ENCODE data around the gene ZBTB45. TPM values are rescaled to one million over a fixed set of nuclear protein-coding genes. Genes with fewer than 3 reads are reported as not detected.

Gene ZBTB45
- total RNA-seq, 1 donor from 2014 or later, result 2.2 TPM

- Mint-ChIP-seq H3K36me3 (no peaks in the 10 kb centered on the region), H3K9me3 (no peaks in the 10 kb centered on the region), H3K4me1 (peaks cover 8% of the 10 kb centered on the region), H3K27me3 (ENCODE audit: insufficient read depth, low read depth) (peaks cover 16% of the 10 kb centered on the region), H3K27ac (peak overlapping the region; percentile 72), H3K4me3 (peak overlapping the region; percentile 84)
- H4K20me1 ChIP-seq (ENCODE audit: low read depth), result no peaks in the 10 kb centered on the region
- peak overlapping the region; percentile 61 for H2AFZ ChIP-seq (replicated peaks)
- peak; percentile 92 for DNase-seq (ENCODE audit: low spot score)
- no peaks in the 10 kb centered on the region for H3K79me2 ChIP-seq (ENCODE audit: low read depth)
- H3K27me3 ChIP-seq, result peaks cover 42% of the 10 kb centered on the region
- peak overlapping the region; percentile 83 for H3K4me2 ChIP-seq
- peak overlapping the region; percentile 54 for H3K4me3 ChIP-seq
- no peaks in the 10 kb centered on the region for H3K36me3 ChIP-seq
- H3F3A ChIP-seq (ENCODE audit: low read depth), result peaks cover 21% of the 10 kb centered on the region
- TF ChIP-seq EZH2phosphoT487 (IDR thresholded peaks at IDR 0.05), result no peak
- TF ChIP-seq EZH2 (IDR thresholded peaks at IDR 0.05), result no peak
- TF ChIP-seq, protein P1, sequence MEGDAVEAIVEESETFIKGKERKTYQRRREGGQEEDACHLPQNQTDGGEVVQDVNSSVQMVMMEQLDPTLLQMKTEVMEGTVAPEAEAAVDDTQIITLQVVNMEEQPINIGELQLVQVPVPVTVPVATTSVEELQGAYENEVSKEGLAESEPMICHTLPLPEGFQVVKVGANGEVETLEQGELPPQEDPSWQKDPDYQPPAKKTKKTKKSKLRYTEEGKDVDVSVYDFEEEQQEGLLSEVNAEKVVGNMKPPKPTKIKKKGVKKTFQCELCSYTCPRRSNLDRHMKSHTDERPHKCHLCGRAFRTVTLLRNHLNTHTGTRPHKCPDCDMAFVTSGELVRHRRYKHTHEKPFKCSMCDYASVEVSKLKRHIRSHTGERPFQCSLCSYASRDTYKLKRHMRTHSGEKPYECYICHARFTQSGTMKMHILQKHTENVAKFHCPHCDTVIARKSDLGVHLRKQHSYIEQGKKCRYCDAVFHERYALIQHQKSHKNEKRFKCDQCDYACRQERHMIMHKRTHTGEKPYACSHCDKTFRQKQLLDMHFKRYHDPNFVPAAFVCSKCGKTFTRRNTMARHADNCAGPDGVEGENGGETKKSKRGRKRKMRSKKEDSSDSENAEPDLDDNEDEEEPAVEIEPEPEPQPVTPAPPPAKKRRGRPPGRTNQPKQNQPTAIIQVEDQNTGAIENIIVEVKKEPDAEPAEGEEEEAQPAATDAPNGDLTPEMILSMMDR (IDR thresholded peaks at IDR 0.05), result no peak
- H3K9me3 ChIP-seq (ENCODE audit: low read depth), result no peaks in the 10 kb centered on the region
- peak overlapping the region; percentile 73 for H3K27ac ChIP-seq
- no peak overlapping the region for H3K9ac ChIP-seq
- peaks cover 4% of the 10 kb centered on the region for H3K4me1 ChIP-seq
These were observed 18.9 kb upstream of the ZBTB45 start for GRCh38 chr19:58538257-58539168.

DNA sequence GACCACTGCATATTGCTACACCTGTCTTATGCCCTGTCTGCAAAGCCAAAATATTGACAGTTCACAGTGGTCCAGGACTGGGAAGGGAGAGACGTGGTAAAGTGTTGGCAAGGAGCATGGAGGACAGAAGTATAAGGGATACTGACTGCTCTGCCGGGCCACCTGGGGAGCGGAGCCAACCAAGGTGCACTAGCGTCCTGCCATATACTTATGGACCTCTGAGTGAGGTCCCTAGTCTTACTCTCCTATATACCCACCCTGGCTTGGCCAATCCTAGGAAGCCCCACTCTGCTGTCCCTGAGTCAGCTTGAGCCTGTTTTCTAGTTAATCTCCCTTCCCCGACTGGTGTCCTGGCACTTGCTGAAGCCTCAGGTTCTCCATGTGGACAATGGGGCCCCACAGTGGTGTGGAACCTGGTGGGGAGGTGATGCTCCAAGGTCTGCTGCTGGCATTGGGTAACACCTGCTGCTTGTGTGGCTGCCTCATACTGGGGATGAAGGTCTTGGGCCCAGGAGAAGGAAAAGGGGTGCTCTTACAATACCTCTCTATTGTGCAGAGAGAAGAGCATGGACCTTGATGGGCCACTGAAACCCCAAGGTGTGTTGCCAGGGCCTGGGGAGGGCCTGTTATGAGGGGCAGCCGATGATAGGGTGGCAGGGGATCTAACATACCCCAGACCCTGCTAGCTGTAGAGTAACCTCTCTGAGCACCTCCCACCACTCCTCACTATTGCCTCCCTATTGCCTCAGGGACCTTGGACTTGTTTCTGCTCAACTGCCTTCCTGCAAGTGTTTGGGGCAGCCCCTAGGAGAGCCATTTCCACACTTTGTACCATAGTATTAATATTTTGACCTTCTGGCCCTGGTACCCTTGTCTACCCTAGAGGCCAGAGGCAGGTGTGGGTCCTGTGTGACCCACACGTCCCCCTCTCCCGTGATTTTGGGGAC, 17.5 kb upstream of the ZBTB45 start:
- H2AFZ ChIP-seq (replicated peaks), result no peak overlapping the region
- Mint-ChIP-seq H3K4me1 (peaks cover 6% of the 10 kb centered on the region), H3K9me3 (no peaks in the 10 kb centered on the region), H3K27ac (peak overlapping the region; percentile 25), H3K36me3 (no peaks in the 10 kb centered on the region), H3K4me3 (peak overlapping the region; percentile 55), H3K27me3 (ENCODE audit: insufficient read depth, low read depth) (peaks cover 15% of the 10 kb centered on the region)
- no peaks in the 10 kb centered on the region for H3K79me2 ChIP-seq (ENCODE audit: low read depth)
- H4K20me1 ChIP-seq (ENCODE audit: low read depth), result no peaks in the 10 kb centered on the region
- H3F3A ChIP-seq (ENCODE audit: low read depth), result peaks cover 15% of the 10 kb centered on the region
- H3K36me3 ChIP-seq, result no peaks in the 10 kb centered on the region
- no peaks in the 10 kb centered on the region for H3K9me3 ChIP-seq (ENCODE audit: low read depth)
- H3K4me3 ChIP-seq, result peak overlapping the region; percentile 54
- peak overlapping the region; percentile 83 for H3K4me2 ChIP-seq
- no peak overlapping the region for H3K9ac ChIP-seq
- H3K27me3 ChIP-seq, result peaks cover 32% of the 10 kb centered on the region
- DNase-seq (ENCODE audit: low spot score), result no peak
- H3K27ac ChIP-seq, result no peak overlapping the region
- peaks cover 4% of the 10 kb centered on the region for H3K4me1 ChIP-seq
- TF ChIP-seq EZH2 (IDR thresholded peaks at IDR 0.05), result no peak
- no peak for TF ChIP-seq EZH2phosphoT487 (IDR thresholded peaks at IDR 0.05)
- TF ChIP-seq, protein P1 (IDR thresholded peaks at IDR 0.05), result no peak

- no peaks in the 10 kb centered on the region for H3K36me3 Mint-ChIP-seq
- H3K36me3 ChIP-seq, result no peaks in the 10 kb centered on the region
- no peak overlapping the region for H3K4me3 ChIP-seq
- H3K9me3 Mint-ChIP-seq, result no peaks in the 10 kb centered on the region
- no peaks in the 10 kb centered on the region for H3K79me2 ChIP-seq (ENCODE audit: low read depth)
- peak overlapping the region; percentile 6 for H3K27ac Mint-ChIP-seq
- H3F3A ChIP-seq (ENCODE audit: low read depth), result peaks cover 15% of the 10 kb centered on the region
- peak overlapping the region; percentile 32 for H3K4me3 Mint-ChIP-seq
- TF ChIP-seq EZH2 (IDR thresholded peaks at IDR 0.05) (no peak), EZH2phosphoT487 (IDR thresholded peaks at IDR 0.05) (no peak)
- TF ChIP-seq, protein P1 (IDR thresholded peaks at IDR 0.05), result no peak
- H3K27me3 Mint-ChIP-seq (ENCODE audit: insufficient read depth, low read depth), result peaks cover 19% of the 10 kb centered on the region
- no peak overlapping the region for H3K4me2 ChIP-seq
- peaks cover 6% of the 10 kb centered on the region for H3K4me1 Mint-ChIP-seq
- H3K9ac ChIP-seq, result no peak overlapping the region
- H4K20me1 ChIP-seq (ENCODE audit: low read depth), result no peaks in the 10 kb centered on the region
- H3K27me3 ChIP-seq, result peaks cover 30% of the 10 kb centered on the region
- DNase-seq (ENCODE audit: low spot score), result no peak
- H3K9me3 ChIP-seq (ENCODE audit: low read depth), result no peaks in the 10 kb centered on the region
- no peak overlapping the region for H3K27ac ChIP-seq
- H2AFZ ChIP-seq (replicated peaks), result no peak overlapping the region
- peaks cover 4% of the 10 kb centered on the region for H3K4me1 ChIP-seq
These were observed 16.2 kb upstream of the ZBTB45 start for GRCh38 chr19:58535857-58536256.

Measured in neural progenitor cell (in vitro differentiated cells).